Smooth muscle cell (in vitro differentiated cells): Measurements from ENCODE around the gene KCNQ1. TPM values are rescaled to one million over a fixed set of nuclear protein-coding genes. Genes with fewer than 3 reads are reported as not detected.
A peak's percentile ranks its signal among the peaks of the same experiment; 100 is the strongest.

ENCODE experiments used
- DNase-seq: peaks from one replicate; lab custom pipeline; 2025; ENCODE audit not compliant: unreplicated experiment; lab: John Stamatoyannopoulos, UW
- H2AFZ ChIP-seq: fragments of 200-600 bp; sonication (generic); 2 replicates; pipeline ENCODE4 v1.6.0; 2016; ENCODE audit warnings: antibody characterized with exemption, low read depth, mild to moderate bottlenecking
- H3F3A ChIP-seq: fragments of 200-600 bp; sonication (generic); 2 replicates; pipeline ENCODE4 v1.6.0; 2017; ENCODE audit warnings: antibody characterized with exemption, low read depth
- H3K27ac ChIP-seq: fragments of 200-600 bp; sonication (generic); 2 replicates; pipeline ENCODE4 v1.5.1; 2016; ENCODE audit warnings: low read depth, mild to moderate bottlenecking
- H3K27me3 ChIP-seq: fragments of 200-600 bp; sonication (generic); 2 replicates; pipeline ENCODE4 v1.6.1; 2016; ENCODE audit warnings: low read depth, mild to moderate bottlenecking
- H3K36me3 ChIP-seq: fragments of 200-600 bp; sonication (generic); 2 replicates; pipeline ENCODE4 v1.5.1; 2016; ENCODE audit warnings: low read depth
- H3K4me1 ChIP-seq: fragments of 200-600 bp; sonication (generic); 2 replicates; pipeline ENCODE4 v1.5.1; 2016; ENCODE audit warnings: low read depth
- H3K4me2 ChIP-seq: fragments of 200-600 bp; sonication (generic); 2 replicates; pipeline ENCODE4 v1.6.0; 2016; ENCODE audit warnings: mild to moderate bottlenecking
- H3K4me3 ChIP-seq: fragments of 200-600 bp; sonication (generic); 2 replicates; pipeline ENCODE4 v1.5.1; 2016; ENCODE audit warnings: mild to moderate bottlenecking
- H3K79me2 ChIP-seq: fragments of 200-600 bp; sonication (generic); 2 replicates; pipeline ENCODE4 v1.6.0; 2016; ENCODE audit warnings: low read depth, mild to moderate bottlenecking
- H3K9ac ChIP-seq: fragments of 200-600 bp; sonication (generic); 2 replicates; pipeline ENCODE4 v1.6.0; 2016; ENCODE audit warnings: low read depth
- H3K9me3 ChIP-seq: fragments of 200-600 bp; sonication (generic); replicated peaks from 2 replicates; pipeline ENCODE4 v1.5.1; 2016; ENCODE audit warnings: low read depth
- H4K20me1 ChIP-seq: fragments of 200-600 bp; sonication (generic); 2 replicates; pipeline ENCODE4 v1.6.0; 2016; ENCODE audit warnings: low read depth
- WGBS: methylation state at CpG from one replicate; pipeline ENCODE4 v1.1.7; 2016; ENCODE audit warnings: low lambda C conversion rate; 5-methylcytosine and 5-hydroxymethylcytosine counted together
- polyA plus RNA-seq: library from polyadenylated mRNA; unstranded; fragments of >200 nt; fragmentation: Nextera tagmentation; extraction: Ambion mirVana; gene quantifications from 2 replicates; pipeline ENCODE4 v1.2.1, GENCODE V29; 2016
- total RNA-seq: library from RNA; depleted of rRNA; stranded (reverse); fragments of >200 nt; gene quantifications from 2 replicates; pipeline ENCODE4 v1.2.3, GENCODE V29; 2014
- TF ChIP-seq, protein P1 (sequence below): fragments of 200-600 bp; sonication (generic); IDR thresholded peaks from 2 replicates; pipeline ENCODE4 v1.5.1; 2017; ENCODE audit warnings: borderline replicate concordance, mild to moderate bottlenecking, antibody characterized with exemption; ENCODE audit not compliant: insufficient read depth, poor library complexity, severe bottlenecking

The KCNQ1 gene
- total and polyA plus RNA-seq, 2 experiments from 2014 or later: 1.3 to 2.3 TPM

DNA sequence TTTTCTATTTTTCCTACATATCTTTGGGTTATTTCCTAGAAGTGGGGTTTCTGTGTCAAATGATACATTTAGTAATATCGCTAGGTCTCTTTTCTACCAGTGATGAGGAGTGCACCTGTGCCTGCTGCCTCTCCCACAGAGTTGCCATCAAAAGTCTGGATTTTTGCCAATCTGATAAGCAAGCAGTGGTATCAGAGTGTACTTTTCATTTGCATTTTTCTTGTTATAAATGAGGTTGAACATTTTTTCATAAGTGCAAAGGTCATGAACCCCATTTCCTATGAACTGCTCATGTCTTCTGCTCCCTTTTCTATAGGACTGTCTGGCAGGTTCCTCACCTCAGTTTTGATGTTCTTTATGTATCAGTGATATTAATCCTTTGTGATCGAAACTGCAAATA lies 2.2 kb upstream of the KCNQ1 start:
- no peak overlapping the region for H2AFZ ChIP-seq
- TF ChIP-seq, protein P1, sequence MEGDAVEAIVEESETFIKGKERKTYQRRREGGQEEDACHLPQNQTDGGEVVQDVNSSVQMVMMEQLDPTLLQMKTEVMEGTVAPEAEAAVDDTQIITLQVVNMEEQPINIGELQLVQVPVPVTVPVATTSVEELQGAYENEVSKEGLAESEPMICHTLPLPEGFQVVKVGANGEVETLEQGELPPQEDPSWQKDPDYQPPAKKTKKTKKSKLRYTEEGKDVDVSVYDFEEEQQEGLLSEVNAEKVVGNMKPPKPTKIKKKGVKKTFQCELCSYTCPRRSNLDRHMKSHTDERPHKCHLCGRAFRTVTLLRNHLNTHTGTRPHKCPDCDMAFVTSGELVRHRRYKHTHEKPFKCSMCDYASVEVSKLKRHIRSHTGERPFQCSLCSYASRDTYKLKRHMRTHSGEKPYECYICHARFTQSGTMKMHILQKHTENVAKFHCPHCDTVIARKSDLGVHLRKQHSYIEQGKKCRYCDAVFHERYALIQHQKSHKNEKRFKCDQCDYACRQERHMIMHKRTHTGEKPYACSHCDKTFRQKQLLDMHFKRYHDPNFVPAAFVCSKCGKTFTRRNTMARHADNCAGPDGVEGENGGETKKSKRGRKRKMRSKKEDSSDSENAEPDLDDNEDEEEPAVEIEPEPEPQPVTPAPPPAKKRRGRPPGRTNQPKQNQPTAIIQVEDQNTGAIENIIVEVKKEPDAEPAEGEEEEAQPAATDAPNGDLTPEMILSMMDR: no peak
- no peak overlapping the region for H3K4me2 ChIP-seq
- H3K4me1 ChIP-seq: no peaks in the 10 kb centered on the region
- WGBS: 88% methylated on average over 2 of the region's 2 CpGs
- no peaks in the 10 kb centered on the region for H3K36me3 ChIP-seq
- no peaks in the 10 kb centered on the region for H3K79me2 ChIP-seq
- H3F3A ChIP-seq: no peaks in the 10 kb centered on the region
- H3K9ac ChIP-seq: no peak overlapping the region
- no peak for DNase-seq
- no peaks in the 10 kb centered on the region for H4K20me1 ChIP-seq
- peaks cover 81% of the 10 kb centered on the region for H3K27me3 ChIP-seq
- H3K4me3 ChIP-seq: no peak overlapping the region
- H3K9me3 ChIP-seq: no peaks in the 10 kb centered on the region
- no peak overlapping the region for H3K27ac ChIP-seq

DNA sequence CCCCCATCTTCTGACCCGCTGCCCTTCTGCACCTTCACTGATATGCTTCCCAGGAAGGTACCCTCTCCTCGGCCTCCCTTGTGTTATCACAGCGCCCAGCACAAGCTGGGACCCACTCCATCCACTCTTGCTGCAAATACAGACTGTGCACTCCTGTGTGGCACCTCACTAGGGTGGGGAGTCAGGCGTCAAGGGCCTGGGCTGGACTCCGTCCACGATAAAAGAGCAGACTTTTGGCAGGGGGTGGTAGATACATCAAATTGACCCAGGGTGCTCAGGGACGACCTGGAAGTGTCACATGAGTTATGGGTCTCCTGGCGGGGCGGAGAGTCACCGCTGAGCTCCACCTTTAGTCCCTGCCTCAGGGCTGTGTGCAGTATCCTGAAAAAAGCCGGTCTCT lies 1.4 kb upstream of the KCNQ1 start:
- Histone ChIP-seq H3K4me1 (no peaks in the 10 kb centered on the region), H4K20me1 (no peaks in the 10 kb centered on the region), H3K9ac (no peak overlapping the region), H3K4me3 (no peak overlapping the region), H3K36me3 (no peaks in the 10 kb centered on the region), H3K27ac (no peak overlapping the region), H3F3A (no peaks in the 10 kb centered on the region), H3K79me2 (no peaks in the 10 kb centered on the region), H2AFZ (no peak overlapping the region), H3K27me3 (peaks cover 79% of the 10 kb centered on the region), H3K4me2 (no peak overlapping the region), H3K9me3 (no peaks in the 10 kb centered on the region)
- WGBS: 73% methylated on average over 11 of the region's 11 CpGs
- TF ChIP-seq, protein P1: no peak
- DNase-seq: no peak

DNA sequence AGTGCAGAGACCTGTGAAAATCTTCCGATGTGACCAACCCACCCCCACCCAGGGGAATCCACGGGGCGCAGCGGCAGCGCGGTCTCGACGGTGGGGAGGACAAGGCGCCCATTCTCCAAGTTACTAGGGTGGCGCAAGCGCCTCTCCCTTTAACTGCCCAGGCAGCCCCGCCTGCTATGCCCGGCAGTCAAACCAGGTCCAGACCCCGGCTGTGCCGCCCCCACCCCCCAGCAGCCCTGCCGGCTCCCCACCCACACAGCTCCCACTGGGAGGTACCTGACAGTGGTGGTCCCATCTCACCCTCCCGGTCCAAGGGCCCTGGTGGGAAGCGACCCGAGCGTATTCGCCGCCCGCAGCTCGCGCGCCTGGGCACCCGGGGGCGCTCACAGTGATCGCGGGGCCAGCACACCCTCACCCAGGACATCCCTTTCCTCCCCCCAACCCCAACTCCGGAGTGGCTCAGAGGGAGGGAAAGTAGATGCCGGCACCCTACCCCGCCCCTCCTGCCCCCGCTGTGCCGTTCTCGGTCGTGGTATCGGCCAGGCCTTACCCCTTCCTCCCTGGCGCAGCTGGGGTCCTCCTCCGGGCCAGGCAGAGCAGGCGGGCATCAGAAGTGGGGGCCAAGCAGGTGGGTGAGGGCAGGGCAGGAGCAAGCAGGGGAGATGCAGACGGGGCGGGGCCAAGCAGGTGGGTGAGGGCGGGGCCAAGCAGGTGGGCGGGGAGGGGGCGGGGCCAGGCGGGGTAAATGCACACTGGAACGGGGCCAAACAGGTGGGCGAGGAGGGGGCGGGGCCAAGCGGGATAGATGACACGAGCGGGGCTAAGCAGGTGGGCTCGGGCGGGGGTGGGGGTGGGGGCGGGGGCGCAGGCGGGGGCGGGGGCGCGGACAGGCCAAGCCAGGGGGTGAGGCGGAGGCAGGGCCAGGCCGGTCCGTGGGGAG lies 657 bp upstream of the KCNQ1 start, which contains the start of gene TRPM5:
TSS of gene TRPM5 (minus strand) at position 634 of the 940 bp plus-strand sequence. CDS start 21,478 bp downstream, outside the sequence.
- Histone ChIP-seq H4K20me1 (no peaks in the 10 kb centered on the region), H3K4me2 (peak within 1 kb of the TSS; percentile 36), H3K36me3 (no peaks in the 10 kb centered on the region), H3K27me3 (peaks cover 76% of the 10 kb centered on the region), H2AFZ (no peak within 1 kb of the TSS), H3K4me3 (peak within 1 kb of the TSS; percentile 23), H3K79me2 (no peaks in the 10 kb centered on the region), H3F3A (no peaks in the 10 kb centered on the region), H3K27ac (no peak within 1 kb of the TSS), H3K9me3 (no peaks in the 10 kb centered on the region), H3K9ac (no peak within 1 kb of the TSS), H3K4me1 (no peaks in the 10 kb centered on the region)
- no peak for DNase-seq
- 26% methylated on average over 25 of the region's 64 CpGs for WGBS
- TF ChIP-seq, protein P1: no peak
